Activated CD8-positive, alpha-beta memory T cell treated with anti-CD3 and anti-CD28 coated beads, Interleukin-2, amount 50 U/mL, for 4 hours (primary cell): ENCODE measurements around the gene KATNAL2.

ENCODE experiments used
- DNase-seq: peaks from one replicate; pipeline ENCODE4 v3.0.0-alpha.2; 2020

The KATNAL2 gene, protein sequence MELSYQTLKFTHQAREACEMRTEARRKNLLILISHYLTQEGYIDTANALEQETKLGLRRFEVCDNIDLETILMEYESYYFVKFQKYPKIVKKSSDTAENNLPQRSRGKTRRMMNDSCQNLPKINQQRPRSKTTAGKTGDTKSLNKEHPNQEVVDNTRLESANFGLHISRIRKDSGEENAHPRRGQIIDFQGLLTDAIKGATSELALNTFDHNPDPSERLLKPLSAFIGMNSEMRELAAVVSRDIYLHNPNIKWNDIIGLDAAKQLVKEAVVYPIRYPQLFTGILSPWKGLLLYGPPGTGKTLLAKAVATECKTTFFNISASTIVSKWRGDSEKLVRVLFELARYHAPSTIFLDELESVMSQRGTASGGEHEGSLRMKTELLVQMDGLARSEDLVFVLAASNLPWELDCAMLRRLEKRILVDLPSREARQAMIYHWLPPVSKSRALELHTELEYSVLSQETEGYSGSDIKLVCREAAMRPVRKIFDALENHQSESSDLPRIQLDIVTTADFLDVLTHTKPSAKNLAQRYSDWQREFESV

DNA sequence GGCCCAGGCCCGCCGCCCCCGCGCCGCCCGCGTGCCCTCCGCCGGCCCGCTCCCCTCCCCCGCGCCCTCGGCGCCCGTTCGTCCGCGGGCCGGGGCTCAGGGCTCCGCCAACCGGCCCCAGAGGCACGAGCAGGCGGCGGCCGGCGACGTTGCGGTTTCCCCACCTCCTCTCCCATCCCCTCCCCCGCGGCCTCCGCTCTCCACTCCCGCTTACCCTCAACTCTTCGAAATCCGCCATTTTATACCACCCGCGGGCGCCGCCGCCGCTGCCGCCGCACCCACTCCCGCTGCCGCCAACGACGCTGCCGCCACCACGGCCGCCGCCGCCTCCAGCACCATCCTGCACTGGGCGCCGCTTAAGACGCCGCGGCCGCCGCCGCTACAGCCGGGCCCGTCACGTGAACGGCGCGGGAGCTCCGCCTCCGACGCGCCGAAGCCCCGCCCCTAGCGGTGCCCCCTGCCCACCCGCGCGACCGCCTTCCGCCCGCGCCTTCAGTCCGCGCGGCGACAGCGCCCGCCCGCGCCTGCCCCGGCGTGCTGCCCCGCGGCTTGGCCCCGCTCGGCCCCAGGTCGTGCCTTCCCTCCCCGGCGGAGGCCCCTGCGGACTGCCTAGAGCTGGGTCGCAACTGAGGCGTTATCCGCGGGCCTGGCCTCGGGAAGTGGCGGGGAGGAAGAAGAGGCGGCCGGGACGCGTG is at the start of gene KATNAL2, which contains the start of gene PIAS2:
TSS of gene KATNAL2 (plus strand) at position 495 of the 695 bp plus-strand sequence. CDS start 29,271 bp downstream, outside the sequence.
TSS of gene PIAS2 (minus strand) at position 400 of the 695 bp plus-strand sequence. CDS start at position 238, 162 bp downstream.
- peak; percentile 79 for DNase-seq

DNA sequence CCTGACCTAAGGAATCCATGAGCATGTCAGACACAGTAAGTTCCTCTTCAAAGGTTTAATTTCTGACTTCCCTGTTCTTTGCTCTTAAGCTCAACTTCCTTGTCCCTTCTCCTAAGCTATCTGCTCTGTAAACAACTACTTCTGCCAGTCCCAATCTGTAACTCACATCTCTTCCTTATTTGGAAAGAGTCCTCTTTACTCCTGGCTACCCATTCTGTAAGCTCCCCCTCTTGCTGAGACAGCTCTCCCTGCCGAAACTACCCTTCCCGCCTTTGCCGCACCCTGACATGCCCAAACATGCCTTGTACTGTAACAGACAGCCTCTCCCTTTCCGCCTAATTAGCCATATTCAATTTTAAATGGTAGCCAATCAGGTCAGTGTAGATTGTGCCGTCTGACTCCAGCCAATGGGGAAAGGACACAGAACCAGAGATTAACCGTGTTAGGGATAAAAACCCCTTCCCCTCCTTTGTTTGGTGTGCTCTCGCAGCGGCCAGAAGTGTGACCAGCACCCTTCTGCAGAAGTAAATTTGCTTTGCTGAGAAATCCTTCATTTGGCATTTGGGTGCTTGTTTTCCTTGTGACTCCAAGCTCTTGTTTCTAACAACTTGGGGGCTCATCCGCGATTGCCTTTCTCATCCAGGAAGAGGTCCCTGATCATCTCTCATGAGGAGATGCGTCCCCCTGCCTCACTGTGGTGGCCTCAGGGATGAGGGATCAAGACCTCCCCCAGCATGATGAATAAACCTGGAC is 49.1 kb upstream of the KATNAL2 start:
- no peak for DNase-seq

DNA sequence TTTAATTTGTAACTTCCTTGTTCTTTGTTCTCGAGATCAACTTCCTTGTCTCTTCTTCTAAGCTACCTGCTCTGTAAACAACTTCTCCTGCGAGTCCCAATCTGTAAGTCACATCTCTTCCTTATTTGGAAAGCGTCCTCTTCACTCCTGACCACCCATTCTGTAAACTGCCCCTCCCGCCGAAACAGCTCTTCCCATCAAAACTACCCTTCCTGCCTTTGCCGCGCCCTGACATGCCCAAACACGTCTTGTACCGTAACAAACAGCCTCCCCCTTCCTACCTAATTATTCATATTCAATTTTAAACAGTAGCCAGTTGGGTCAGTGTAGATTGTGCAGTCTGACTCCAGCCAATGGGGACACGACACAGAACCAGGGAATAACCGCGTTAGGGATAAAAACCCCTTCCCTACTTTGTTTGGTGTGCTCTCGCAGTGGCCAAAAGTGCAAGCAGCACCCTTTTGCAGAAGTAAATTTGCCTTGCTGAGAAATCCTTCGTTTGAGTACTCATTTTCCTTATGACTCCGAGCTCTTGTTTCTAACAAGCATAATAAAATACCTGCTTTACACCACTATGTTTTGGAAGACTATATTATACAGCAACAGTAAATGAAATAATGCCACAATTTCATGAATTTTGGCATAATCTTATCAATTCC is 39.9 kb upstream of the KATNAL2 start:
- no peak for DNase-seq

DNA sequence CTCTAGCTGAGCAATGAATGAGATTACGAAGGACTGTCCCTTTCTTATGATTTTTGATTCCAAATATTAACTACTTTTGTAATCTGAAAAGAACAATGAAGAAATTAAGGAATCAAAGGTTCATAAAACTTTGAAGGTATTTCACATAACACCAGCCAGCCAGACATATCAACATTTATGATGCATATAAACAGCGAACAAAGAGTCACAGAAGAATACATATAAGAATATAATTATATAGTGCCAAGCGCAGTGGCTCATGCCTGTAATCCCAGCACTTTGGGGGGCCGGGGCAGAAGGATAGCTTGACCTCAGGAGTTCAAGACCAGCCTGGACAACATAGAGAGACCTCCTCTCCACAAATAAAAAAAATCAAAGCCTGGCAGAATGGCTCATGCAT is 34.2 kb upstream of the KATNAL2 start:
- no peak for DNase-seq

DNA sequence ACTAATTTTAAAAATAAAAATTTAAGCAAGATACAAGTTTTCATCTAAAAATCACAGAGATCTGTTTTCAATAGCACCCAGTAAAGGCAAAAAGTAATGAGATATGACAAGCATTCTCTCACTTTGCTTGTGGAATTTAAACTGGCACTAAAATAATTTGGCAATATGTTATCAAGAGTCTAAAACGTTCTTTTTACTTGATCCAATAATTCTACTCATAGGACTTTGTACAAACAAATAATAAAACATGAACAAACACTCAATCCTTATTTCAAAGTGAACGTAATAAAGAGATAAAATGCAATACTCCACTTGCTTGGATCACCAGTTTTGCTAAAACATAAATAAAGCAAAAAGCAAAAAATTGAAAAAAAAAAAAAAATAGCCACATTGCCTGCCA is 30.5 kb upstream of the KATNAL2 start:
- DNase-seq: no peak

DNA sequence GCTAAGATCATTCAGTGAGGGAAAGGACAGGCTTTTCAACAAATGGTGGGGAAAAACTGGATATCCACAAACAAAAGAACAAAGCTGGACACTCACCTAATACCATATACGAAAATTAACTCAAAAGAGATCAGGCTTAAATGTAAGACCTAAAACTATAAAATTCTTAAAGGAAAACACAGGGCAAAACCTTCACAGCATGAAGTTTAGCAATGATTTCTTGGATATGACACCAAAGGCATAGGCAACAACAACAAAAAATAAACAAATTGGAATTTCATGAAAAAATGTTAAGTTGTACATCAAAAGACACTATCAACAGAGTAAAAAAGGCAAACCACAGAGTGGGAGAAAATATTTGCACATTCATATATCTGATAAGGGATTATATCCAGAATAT is 28.4 kb upstream of the KATNAL2 start:
- no peak for DNase-seq

DNA sequence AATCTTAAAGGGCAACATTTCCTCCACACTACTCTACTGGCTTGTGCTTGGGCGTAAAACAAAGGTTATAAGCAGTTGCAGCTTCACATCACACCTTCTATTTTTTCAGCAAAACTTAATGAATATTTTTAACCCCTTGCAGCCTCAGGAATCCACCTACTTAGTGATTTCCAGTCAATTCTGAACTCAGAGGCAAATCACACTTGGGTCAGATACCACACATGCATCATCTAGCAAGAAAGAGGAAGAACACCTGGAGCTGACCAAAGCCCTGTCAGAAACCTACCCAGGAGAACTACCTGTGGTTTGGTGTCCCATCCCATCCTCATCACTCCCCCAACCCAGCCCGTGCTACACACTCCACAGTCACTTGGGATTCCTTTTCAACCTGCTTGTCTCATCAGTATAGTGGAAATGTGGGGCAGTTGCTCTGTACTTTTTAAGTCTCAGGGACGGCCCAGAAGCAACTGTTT is 25.6 kb upstream of the KATNAL2 start:
- DNase-seq: no peak

DNA sequence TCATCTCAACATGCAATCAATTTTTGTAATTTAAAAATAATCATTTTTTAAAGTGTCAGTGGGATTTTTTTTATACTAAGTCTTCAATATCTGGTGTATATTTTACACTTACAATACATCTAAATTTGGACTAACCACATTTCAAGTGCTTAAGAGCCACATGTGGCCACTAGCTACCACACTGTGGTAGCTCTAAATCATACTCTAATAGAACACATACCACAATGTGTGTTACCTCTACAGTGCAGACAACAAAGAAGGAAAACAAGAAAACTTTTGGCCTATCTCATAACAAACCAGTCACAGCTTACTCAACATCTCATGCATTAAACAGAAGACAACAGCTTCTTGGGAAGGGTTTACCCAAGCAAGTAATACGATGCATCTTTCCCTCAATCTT is 24.6 kb upstream of the KATNAL2 start:
- no peak for DNase-seq

DNA sequence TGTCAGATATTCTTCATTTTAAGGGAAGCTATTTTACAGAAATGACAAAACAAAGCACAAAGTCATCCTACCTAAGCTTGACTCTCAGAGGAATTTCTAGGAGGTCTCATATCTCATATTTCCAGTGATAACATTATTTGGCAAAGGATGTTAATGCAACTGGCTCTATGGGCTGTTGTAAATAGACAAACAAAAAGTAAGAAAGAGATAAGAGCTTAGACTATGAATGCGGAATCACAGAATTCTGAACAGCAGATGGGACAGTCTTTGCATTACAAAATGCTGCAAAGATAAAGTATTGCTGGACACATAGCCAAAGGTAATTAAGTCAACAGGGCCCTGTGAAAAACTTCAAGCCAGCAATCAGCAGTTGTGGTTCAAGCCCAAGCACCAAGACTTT is 24.0 kb upstream of the KATNAL2 start:
- no peak for DNase-seq

DNA sequence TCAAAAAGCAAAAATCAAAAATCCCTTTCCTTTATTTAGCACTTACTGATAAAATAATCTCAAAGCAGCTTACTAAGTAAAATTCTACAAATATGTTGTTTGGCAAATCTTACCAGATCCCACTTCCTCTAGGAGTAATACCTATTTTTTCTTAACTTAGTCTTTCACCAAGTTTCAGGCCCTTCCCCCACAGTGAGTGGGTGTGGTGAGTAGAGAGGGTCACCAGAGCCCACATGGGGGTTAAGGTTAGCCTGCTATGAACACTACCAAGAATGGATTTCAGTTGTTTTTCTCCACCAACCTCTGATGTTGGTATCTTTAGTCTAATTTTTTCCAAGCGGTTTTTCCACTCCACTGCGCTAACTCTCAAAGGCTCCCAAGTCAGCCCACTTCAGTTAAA is 23.3 kb upstream of the KATNAL2 start:
- no peak for DNase-seq

DNA sequence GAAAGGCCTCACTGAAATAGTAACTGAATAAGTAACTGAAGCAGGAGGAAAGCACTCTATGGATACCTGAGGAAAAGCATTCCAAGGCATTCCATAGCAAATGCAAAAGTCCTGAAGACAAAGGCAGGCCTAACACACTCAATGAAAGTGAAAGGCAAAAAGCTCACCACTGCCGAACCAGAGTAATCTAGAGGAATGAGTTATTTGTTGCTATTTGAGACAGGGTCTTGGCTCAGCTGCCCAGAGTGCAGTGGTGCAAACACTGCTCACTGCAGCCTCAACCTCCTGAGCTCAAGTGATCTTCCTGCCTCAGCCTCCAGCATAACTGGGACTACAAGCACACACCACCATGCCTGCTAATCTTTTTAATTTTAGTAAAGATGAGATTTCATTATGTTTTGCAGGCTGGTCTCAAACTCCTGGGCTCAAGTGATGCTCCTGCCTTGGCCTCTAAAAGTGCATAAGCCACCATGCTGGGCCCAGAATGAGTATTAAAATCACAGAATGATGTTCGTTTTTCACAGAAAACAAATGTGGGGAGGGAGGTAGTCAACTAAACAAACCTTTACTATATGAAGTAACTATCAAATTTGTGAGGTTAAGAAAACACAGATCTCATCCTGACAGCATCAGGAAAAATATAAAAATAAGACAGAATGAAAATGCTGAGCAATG is 18.0 kb upstream of the KATNAL2 start:
- DNase-seq: no peak

DNA sequence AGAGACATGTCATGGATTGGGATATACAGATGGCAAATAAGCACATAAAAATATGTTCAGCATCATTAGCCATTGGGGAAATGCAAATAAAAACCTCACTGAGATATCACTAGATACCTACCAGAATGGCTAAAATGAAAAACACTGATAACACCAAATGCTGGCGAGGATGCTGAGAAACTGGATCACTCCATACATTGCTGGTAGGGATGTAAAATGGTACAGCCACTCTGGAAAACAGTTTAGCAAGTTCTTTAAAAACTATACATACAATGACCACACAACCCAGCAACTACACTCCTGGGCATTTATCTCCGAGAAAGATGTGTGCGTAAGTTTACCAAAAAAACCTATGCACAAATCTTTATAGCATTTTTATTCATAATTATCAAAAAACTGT is 14.0 kb upstream of the KATNAL2 start:
- no peak for DNase-seq

DNA sequence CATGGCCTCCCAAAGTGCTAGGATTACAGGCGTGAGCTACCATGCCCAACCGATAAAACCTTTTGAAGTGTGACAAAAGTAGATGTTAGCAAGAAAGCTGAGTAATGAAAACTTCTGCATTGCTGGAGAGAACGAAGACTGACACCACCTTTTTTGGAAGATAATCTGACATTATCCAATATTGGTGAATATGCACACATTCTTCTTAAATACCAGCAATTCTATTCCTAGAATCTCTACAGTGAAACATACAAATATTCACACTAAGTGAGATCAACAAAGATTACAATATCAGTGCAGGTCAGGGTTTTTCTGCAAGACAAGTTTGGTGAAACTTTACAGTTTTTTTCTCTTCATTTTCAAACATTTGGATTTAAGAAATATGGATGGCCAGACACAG is 7.9 kb upstream of the KATNAL2 start:
- no peak for DNase-seq

DNA sequence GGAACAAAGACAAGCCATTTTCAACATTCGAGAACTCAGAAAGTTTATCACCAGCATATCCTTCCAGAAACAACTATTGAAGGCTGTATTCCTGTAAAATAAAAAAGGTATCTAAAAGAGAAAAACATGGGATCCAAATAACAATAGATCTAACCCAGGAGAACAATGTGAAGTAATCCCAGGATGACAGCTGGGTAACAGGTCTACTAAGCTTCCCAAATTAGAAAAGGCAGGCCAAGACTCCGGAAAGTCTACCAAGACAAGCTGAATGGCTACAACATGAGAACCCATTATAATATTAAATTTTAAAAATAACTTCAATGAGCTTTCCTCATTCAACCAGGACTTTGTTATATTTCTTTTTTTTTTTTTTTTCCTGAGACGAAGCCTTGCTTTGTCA is 6.5 kb upstream of the KATNAL2 start:
- DNase-seq: no peak

DNA sequence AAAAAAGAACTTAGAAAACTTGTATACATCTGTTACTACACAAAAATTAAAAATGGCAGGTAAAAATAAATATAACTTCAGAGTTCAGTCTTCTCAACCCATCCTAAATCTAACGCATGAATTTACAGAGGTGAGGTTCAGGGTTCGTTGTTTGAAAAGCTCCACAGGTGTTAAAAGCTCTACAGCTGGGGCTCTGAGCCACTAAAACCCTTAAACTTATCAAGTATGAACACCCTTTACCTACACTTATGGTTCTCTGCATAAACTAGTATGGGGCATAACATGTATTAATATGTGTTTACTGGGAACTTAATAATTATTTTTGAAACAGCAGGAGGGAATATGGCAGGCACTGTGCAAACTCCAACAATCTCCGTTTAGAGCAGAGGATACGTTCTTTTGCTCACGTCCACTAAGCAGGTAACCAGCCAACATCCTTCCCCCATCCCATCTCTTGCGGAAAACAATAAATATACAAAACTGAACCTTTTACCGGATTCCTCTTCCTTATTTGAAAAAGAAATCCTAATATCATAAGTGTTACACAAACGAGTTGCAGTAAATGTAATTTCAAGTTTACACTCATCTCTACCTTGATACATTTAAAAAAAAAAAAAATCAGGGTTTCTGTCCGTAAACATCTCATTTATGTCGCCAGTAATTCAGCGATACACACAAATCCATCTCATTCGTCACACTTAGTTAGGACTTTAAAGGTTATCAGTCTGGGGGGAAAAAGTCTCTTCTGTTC is 1.4 kb upstream of the KATNAL2 start:
- DNase-seq: no peak

DNA sequence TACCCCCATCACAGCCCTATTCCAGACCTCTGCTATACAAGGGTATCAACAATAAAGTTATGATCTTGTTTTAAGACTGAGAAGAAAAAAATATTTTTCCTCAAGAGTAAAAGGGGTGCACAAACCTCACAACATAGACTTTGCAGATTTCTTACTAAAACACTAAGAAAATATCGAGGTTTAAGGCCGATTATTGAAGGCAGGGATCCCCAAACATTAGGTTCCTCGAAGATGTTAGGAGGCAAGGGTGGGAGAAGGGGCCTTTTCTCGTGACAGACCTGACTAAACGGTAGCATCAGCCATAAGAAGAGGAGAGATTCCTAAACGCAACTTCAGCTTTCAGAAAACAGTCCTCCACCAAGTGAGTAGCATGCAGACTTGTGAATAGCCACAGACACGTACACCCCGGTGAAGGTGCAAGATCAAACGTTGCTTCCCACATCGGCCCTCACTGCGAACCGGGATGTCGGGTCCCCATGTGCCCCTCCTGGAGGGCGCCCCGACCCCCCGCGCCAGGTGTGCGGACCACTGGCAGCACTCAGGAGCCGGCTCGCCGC is 773 bp upstream of the KATNAL2 start:
- no peak for DNase-seq

DNA sequence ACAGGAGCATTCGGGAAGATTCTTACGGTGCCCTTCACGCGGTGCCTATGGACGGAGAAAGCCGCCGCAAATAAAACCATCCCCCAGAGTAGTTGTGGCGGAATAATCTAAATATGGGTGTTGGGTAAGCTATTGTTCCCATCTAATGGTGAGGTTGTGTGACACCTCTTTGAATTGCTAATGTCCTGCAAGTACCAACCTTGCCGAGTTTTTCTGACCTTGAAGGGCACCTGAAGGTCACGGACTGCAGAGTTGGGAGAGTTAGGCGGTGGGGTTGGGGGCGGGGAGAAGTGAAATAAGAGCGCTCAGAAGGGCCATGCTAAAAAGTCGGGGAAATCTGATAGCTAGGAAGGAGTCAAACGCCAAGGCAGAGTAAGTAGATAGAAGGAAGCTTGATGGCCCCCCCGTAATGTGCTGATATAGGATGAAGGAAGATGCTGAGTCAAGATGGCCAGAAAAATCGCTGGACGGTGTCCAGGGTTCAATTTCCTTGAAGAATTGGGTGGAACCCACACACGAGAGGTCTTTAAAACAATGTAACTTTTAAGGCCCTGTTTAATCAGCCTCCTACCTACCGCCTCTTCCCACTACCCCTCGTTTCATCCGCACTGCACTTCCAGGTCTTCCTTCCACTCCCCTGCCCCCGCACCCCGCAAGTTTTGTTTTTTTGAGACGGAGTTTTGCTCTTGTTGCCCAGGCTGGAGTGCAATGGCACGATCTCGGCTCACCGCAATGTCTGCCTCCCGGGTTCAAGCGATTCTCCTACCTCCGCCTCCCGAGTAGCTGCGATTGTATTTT is 600 bp downstream of the KATNAL2 start:
- DNase-seq: no peak

DNA sequence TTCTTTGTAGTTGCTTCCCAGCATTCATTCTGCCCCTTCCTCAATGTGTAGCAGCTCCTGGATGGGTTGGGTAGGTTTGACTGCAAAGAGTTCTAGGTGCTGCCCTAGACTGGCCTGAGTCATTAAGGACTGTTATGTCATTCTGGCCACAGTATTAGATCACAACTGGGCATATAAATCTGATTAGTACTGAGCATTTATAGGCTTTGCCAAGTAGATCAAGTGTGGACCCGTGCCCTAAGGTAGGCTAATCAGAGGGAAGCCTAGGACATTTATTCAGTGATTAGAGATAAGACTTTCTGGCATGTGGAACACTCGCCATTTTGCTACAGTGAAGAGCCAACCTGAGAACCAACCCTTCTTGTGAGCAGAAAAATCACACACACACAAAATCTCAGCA is 2.7 kb downstream of the KATNAL2 start:
- DNase-seq: no peak

DNA sequence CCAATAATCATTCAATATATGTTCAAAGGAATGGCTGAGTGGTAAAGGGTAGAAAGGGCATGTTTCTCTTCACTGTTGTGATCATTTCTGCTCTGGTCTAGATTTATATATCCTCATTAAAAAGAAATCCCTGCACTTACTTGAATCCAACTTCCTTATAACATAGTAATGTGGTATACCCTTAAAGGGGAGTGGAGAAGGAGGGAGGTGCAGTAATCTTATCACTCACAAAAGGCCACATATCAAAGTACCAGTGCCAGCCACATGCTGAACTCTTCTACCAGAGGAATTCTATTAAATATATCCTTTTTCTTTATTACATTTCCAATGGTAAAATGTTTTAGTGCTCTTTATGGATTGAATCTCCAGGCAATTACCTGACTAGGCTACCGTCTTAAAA is 3.3 kb downstream of the KATNAL2 start:
- DNase-seq: no peak

DNA sequence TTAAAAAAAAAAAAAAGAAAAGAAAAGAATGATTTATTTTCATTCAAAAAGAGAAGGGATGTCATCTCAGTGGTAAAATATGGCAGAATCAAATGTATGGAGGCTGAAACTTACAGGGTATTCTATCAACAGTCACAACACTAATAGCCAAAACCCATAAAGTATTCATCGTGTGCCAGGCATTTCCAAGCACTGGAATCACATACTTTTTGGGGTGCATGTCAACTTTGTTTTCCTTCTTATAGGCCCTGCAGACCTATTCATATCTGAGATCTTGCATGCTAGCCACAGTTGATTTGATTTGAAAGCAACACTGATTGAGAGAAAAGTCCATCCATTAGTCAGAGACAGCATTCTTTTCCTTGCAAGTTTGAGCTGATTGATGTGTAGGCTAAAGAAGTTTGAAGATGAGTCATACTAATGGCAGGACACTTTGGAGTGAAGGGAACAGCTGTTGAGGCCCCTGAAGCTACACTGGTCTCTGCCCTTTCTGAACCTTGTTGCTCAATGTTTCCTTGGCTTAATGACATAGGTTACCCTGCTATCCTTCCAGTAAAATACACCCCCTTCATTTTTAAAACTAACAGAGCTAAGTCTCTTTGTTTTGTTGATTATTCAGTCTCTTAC is 22.0 kb downstream of the KATNAL2 start:
- no peak for DNase-seq
